Measurements from ENCODE around the gene PARD3.
"Not testable (repeated sequence)": the region's sequence is repeated elsewhere in the genome, so short reads cannot be mapped to it uniquely, and the experiment has no call there.

The PARD3 gene

DNA sequence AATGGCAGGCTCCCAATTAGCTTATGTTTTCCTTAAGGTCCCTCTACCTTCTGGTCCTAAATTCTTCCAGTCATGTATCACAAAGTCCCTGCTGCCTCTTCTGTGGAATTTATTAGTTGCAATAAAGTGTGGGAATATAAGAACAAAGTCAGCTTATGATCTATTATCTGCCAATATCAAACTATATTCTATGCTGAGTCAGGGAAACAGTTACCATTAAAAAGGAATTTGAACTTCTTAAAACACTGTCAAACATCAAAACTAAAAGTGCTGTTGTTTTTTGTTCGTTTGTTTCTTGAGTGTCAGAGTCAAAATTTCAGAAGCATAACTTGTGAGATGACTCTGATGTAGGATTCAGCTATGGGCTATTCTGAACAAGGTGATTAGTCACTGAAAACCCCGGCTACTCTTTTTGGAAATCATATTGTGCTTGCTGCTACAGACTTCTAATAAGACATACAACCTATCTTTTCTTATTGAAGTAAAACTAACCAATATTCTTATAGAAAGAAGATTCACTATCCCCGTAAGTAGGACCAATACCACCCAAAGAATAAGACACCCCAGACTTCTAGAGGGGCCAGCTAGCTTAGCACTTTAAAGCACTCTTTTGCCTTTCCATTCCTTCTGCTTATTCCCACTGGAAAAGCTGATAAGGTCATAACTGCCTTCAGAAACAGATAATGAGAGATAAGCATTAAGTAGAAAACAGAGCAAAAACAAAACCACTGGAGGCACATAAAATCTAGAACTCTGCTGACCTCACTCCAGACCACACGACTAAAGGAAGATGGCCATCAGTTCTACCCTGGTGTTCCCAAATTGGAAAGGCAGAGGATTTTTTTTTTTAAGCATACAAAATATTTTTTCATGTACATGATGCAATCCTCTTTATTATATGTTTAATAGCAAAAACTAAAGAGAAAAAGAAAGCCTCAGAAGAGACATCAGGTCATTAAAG, 370.6 kb downstream of the PARD3 start:
- DNase-seq: peak in 2 of 3 donors; percentile 8 to 30

DNA sequence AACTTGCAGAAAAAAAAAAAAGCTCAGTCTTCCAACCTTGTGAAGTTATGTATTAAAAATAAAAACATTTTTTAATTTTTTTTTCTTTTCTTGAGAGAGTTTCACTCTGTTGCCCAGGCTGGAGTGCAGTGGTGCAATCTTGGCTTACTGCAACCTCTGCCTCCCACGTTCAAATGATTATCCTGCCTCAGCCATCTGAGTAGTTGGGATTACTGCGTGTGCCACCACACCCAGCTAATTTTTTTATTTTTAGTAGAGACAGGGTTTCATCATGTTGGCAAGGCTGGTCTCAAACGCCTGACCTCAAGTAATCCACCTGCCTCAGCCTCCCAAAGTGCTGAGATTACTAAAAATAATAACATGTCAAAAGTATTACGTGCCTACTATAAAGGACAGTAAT, 375.7 kb downstream of the PARD3 start:
- DNase-seq: peak in 2 of 3 donors; percentile 13 to 17

DNA sequence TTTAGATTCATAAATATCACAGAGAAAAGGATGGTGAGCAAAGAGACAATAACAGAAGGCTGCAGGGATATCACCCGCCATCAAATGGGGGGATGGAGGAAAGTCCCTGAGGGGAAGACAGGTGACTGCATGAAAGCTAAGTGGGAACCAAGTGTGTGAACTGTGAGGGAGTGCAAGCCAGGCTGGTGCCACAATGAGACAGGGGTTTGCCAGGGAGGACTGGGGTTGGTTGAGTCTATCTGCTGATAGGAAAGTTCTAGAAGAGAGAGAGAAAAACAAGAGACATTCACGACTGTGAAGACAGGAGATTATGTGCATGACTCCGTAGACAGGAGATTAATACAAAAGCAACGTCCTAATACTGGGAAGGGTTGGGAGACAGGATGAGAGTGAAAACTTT, 376.4 kb downstream of the PARD3 start:
- DNase-seq: no peak

DNA sequence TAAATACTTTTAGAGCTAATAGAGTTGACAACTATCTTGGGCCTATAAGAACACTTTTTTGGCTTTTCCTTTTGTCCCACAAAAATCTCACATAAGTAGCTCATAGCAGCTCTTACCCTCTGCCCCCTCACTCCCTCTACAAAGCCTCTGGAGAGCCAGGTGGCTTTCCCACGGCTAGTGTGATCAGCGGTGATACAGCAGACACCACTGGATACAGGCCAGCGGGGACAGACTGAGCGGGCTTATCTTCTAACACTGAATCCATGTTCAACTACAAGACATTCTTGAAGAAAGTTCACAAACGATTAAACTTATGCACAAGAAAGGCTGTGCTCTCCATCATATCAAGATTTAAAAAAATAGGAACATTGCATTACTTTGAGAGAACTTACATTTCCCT, 377.2 kb downstream of the PARD3 start:
- DNase-seq: no peak

DNA sequence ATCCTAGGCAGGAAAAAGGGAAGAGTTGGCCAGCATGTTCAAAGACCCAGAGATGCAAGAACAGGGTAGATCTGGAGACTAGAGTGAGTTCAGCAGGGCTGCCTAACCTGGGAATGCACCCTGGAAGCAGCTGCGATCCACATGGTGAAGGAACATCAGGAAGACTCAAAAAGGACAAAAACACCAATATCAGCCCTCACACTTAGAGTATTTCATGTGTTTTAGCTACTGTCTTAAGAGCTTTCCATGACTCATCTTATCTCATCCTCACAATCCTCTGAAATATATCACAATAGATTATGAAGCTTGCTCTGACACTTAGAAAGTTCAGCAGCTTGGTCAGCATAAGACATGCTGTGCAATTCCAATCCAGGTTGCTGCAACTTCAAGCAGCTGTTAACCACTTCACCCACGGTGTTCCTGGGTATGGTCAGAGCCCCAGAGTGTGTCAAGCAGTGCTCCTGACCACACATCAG, 380.9 kb downstream of the PARD3 start:
- peak in 2 of 3 donors; percentile 2 to 4 for DNase-seq

DNA sequence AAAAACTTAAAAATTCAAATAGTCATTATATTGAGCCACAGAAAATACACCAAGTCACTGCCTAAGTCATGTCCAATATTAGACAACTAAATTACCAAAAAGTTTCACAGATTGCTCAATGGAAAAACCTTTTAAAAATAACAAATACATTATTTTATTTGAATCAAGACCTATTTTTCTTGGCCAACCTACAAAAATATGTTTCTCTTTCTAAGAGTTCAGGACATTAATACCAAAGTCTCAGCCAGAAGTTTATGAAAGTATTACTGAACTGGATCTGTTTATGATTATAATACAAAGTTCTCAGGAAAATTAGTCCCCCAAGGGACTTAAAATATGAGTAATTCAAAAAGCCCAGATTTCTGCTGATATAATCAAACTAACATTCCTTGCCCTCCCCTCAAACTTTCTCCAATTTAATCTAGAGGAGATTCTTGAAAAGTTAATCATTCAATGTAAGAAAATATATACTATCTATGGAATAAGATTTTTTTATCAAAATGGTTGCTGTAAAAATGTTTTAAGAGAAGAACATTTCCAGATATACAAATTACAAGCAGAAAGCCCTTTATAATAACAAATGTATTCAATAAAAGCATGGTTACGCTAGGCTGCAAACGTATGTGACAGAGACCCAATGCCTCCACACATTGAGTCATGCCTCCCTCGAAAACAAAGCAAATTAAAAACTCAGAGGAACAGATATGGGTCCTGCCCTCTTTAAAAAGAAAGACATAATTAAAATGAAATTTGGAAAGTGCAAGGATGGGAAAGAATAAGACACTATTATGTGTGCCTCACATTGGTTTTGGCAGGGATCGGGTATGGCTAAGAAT, 381.6 kb downstream of the PARD3 start:
- DNase-seq: peak in 2 of 3 donors; percentile 14 to 29

DNA sequence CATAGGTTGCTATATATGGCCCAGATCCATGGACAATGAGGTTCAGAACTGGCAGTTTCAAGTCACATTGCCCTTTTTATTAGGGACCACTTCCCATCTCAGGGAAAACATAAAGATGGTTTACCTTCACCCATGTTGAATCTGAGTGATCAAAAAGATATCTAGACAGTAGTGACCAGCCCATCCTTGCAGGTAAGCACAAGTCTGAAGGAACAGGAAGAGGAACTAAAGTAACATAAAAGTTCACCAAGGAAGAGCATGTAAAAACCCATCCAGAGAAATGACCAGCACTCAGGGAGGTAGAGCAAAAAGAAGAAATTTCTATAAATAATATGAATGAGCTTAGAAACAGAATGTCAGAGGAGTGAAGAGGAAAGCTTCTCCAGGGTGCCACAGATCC, 382.5 kb downstream of the PARD3 start:
- DNase-seq: no peak

DNA sequence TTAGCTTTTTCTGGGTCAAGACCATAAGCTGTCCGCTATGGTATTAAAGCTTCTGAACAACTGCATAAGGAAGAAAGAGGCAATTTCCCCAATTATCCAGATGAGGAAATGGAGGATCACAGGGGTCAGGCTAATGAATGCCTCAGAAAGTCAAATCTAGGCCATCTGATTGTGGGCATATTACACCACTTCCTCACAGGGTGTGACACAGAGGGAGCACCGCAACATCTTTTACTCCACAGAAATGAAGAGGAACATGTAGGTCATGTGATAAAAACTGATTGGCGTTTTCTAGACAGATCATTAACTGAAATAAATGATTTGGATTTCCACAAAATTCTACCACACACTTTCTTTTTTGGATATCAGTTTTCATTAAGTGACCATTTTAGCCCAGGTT, 384.4 kb downstream of the PARD3 start:
- DNase-seq: peak; percentile 46 to 60 (median 58)

DNA sequence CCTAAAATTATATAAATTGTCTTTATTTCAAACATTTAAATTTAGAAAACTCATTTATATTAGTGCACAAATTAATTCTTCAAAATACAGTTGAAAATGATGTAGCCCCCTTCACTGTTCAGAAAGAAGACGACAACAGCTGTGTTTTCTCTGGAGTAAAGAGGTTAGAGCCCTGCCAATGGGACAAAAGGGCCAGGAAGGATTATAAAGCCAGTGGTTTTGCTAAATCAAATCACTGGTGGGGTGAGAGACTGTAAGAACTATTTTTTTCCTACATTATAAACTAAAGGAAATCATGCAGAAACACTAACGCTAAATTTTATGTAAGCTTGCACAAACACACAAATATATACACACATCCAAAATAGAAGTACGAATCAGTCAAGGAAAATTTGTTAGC, 386.6 kb downstream of the PARD3 start:
- no peak for DNase-seq

DNA sequence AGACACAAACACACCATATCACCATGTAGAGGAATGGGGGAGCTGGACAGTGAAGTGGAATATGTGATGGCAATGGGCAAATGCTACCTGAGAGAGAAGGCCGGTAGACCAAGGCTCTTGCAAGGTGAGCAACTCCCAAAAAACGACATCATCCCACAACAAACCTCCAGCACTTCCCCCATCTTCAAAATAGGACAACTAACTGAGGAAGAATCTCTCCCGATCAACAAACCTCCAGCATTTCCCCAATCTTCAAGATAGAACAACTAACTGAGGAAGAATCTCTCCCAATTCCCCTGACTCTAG, 387.2 kb downstream of the PARD3 start:
- no peak for DNase-seq

DNA sequence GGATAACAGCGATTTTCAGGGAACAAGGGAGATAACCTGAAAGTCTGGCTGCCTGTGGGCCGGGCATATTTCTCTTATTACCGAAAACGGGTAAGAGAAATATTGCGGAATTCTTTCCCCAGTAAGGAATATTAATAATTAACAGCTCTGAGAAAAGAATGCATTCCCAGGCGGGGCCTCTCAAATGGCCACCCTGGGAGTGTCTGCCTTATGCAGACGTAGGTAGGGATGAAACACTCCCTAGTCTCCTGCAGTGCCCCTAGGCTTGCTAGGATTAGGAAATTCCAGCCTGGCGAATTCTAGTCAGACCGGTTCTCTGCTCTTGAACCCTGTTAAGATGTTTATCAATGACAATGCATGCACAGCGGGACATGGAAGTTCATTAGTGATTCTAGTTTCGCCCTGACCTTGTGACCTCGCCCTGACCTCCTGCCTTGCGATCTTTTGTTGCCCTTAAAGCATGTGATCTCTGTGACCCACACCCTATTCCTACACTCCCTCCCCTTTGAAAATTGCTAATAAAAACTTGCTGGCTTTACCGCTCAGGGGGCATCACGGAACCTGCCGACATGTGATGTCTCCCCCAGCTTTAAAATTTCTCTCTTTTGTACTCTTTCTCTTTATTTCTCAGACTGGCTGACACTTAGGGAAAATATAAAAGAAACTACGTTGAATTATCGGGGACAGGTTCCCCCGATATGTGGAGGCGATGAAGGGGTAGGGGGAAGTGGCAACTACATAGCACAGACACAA, 387.8 kb downstream of the PARD3 start:
- not testable (repeated sequence) for DNase-seq

DNA sequence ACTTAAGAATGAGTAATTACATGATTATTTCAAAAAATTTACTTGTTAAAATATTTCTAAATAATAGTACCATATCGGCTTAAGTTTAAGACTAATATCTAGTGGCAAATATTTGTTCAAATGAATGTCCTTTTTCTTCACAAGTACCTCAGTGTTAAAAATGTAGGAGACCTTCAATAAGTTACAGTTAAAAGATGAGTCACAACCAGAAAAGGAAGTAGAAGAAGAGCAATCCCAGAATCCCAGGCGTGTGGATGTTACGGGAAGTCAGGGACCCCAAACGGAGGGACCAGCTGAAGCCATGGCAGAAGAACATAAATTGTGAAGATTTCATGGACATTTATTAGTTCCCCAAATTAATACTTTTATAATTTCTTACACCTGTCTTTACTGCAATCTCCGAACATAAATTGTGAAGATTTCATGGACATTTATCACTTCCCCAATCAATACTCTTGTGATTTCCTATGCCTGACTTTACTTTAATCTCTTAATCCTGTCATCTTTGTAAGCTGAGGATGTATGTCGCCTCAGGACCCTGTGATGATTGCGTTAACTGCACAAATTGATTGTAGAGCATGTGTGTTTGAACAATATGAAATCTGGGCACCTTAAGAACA, 388.4 kb downstream of the PARD3 start:
- not testable (repeated sequence) for DNase-seq

DNA sequence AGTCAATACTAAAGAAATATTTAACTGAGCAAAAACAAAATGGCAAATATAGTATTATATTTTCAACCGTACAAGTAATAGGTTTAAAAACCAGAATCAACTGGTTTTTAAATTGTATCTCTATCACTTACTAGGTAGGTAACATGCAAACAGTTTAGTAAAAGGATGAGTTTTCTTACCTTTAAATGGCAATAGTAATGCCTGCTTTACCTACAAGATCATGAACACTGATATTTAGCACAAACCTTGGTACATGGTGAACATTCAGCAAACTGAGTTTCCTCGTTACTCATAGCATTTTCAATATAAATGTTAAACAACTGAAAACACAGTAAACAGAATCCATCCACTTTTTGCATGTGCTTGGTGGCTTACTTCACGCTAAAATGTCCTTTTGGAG, 389.1 kb downstream of the PARD3 start:
- DNase-seq: no peak

DNA sequence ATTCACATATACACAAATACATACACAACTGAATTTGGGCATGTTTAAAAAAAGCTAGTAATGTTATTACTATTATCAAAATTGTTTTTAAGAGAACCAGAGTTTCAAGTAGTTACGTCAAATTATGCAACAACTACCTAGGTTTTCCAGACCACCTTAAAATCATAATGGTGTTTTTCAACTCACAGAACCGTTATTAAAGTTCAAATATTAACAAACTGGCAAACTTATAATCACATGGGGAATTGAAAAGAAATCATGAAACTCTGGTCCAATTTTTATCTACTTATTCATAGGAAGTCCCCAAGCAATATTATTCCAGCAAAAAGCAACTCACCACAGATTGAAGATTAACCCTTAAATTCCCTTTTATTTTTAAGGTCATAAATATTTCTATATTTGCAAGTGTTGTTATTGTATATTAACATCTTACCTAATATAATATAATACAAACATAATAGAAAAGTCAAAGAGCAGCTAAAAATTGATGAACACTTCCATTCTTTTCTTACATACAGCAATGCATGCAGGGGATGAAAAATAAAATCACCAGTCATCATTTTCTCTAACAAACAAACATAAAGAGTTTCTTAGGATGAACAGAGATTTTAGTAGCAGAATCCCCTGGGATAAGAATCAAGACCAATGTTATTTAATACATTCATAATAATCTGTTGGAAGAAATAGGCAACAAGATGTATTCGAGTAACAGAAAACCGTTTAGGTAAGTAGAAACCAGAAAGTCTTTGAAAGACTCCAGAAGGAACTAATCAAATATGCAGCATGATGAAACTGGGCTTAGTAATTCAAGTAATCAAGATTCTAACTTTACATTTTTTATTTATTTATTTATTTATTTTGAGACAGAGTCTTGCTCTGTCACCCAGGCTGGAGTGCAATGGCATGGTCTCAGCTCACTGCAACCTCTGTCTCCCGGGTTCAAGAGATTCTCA, 391.1 kb downstream of the PARD3 start:
- DNase-seq: no peak

DNA sequence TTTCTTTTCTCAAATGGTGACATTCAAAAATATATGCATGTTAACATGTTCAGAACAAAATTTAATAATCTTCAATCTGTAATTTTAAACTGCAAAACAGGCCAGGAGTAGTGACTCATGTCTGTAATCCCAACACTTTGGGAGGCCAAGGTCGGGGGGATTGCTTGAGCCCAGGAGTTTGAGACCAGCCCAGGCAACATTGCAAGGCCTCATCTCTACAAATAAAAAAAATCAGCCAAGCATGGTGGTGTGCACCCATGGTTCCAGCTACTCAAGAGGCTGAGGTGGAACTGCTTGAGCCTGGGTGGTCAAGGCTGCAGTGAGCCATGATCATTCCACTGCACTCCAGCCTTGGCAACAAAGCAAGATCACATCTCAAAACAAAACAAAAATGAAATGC, 394.3 kb downstream of the PARD3 start:
- no peak for DNase-seq

DNA sequence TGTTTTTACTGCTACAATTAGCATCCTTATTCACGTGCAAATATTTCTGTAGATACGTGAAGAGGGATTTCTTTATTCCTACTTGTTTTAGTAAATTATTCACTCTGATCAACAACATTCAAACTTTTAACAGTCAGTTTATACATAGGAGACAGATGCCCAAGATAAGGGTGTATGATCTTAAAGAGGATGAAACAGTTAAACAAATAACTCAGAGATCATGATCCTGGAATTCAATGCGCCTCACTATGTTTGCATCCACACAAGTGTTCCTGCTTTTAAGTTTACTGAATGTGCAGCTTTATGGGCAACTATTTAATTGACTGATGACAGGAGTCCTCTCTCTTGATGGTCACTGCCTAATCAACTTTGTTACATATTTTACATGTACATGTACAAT, 394.8 kb downstream of the PARD3 start:
- no peak for DNase-seq

DNA sequence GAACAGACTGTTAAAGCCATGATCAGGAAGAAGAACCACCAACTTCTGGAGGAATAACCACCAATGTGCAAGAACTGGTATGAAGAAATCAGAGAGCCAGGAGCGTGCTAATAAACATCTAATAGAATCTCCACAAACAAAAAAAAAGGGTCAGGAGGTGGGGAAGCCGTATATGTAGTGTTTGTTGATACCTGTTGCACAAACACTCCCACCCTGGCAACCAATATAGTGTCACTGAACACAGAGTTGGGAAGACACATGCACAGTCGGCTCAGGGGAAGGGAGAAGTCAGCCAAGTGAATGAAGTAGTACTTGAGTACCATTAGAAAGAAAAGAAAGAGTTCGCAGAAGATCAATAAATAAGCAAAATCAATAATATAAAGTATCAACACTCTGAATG, 400.1 kb downstream of the PARD3 start:
- no peak for DNase-seq

DNA sequence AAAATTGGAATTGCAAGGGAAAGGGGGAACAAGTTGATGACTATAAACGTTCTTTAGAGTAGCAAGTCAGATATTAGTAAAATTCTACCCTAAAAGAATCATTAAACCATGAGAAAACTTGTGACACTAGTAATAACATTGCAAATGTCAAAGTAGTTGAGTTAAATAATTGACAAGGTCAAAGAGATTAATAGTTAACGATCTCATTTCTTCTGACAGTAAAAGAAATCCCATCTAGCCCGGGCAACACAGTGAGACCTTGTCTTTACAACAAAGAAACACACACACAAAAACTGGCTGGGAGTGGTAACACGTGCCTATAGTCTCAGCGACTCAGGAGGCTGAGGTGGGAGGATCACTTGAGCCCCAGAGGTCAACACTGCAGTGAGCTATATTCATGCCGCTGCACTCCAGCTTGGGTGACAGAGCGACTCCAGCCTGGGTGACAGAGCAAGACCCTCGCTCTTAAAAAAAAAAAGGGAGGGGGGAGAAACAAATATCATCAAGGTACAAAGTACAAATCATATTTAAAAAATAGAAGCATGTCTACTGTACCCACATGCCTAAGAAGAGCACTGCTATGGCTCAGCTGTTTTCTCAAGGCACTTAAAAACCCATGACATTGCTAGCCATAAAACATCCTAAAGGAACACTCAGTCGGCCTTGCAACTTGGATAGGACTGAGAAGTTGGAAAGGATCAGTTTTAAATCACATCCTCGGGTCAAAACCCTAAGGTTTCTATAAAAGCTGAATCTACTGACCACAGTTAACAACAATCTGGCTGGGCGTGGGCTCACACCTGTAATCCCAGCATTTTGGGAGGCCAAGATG, 401.1 kb downstream of the PARD3 start:
- no peak for DNase-seq

DNA sequence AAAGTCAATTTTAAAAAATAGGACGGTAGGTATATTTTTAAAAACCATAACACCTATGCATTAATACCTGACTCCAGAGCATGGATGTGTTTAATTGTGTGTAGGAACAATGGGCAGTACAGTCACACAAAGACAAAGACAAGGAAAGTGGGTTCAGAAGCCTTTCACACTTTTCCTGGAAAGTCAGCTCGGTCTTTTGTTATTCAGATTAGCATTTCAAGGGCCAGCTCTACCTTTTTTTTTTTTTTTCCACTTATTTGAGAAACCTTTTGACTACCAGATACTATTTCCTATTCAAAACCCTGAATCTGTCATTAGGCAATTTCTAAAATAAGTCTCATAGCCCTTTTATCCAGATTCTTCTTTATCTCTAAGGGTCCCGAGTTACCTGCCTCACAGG, 401.9 kb downstream of the PARD3 start:
- DNase-seq: no peak

DNA sequence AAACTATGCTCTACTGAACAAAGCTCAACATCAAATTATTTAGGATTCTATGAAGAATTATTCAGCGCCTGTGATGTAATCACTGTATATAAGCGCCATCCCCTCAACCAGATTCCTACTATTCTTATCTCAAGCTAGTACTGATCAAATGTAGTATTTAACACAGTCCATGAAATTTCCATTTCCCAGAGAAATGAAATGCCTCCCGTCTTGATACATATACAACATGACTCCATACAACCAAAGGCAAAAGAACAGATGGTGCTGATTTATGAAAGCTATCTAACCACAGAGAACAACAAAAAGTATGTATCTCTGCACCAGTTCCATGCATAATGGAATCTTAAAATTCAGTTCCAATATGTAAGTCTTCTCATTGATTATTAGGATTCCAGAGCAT, 406.1 kb downstream of the PARD3 start:
- no peak for DNase-seq

DNA sequence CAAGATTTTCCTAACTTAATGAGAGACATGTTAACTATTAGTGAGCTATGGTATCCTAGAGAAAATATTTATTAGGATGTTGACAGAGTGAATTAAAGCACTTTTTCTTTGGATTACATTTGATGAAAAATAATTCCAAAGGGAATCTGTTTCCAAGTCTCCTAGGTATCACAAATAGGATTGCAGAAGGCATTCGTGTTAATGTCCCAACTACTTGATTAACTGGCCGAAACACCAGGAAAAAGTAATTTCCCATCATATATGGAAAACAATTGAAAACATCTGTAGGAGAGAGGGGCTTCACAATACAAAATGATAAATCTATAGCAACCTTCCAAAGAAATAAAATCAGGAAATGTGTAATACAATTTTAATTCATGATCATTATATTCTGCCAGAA, 406.7 kb downstream of the PARD3 start:
- DNase-seq: no peak

Data from suppressor macrophage treated with lipopolysaccharide for 1 hour (primary cell).